ENCODE measurements around the gene CTNNA3. TPM values are rescaled to one million over a fixed set of nuclear protein-coding genes. Genes with fewer than 3 reads are reported as not detected.
A peak's percentile ranks its signal among the peaks of the same experiment; 100 is the strongest.

Gene CTNNA3
- total RNA-seq, 2 donors from 2014 or later, result 3.2 to 7.2 TPM

- no peak overlapping the region for H3K27ac ChIP-seq (ENCODE audit: low read depth, low read length)
- Mint-ChIP-seq H3K9me3 (no peaks in the 10 kb centered on the region), H3K36me3 (ENCODE audit: low read depth) (no peaks in the 10 kb centered on the region), H3K27me3 (ENCODE audit: insufficient read depth) (peaks cover 53% of the 10 kb centered on the region), H3K4me1 (peaks cover 4% of the 10 kb centered on the region), H3K4me3 (no peak overlapping the region), H3K27ac (no peak overlapping the region)
- no peaks in the 10 kb centered on the region for H3K36me3 ChIP-seq (ENCODE audit: control insufficient read depth, insufficient read depth, low read length)
- no peak overlapping the region for H3K9ac ChIP-seq (ENCODE audit: extremely low read depth, low read length, poor library complexity, severe bottlenecking)
- H3K4me3 ChIP-seq (ENCODE audit: low read length), result no peak overlapping the region
- peaks cover 44% of the 10 kb centered on the region for H3K27me3 ChIP-seq (ENCODE audit: control insufficient read depth, insufficient read depth, low read length, poor library complexity, severe bottlenecking)
- H3K9me3 ChIP-seq (ENCODE audit: control insufficient read depth, low read length), result no peaks in the 10 kb centered on the region
- no peak for DNase-seq
- 48 to 66% methylated on average over 3 to 9 of the region's 10 CpGs for WGBS, 2 experiments (ENCODE audit: insufficient coverage in 1 of 2, insufficient read length in 1 of 2)
- H3K4me1 ChIP-seq (ENCODE audit: control insufficient read depth, insufficient read depth, low read length), result no peaks in the 10 kb centered on the region
- no peak for TF ChIP-seq CTCF (conservative IDR thresholded peaks at IDR 0.05)
These were observed 771.2 kb downstream of the CTNNA3 start for GRCh38 chr10:66924674-66925345.

- no peaks in the 10 kb centered on the region for H3K9me3 Mint-ChIP-seq
- 94 to 100% methylated on average over 1 to 2 of the region's 2 CpGs for WGBS, 2 experiments (ENCODE audit: insufficient coverage in 1 of 2, insufficient read length in 1 of 2)
- no peak for DNase-seq
- no peaks in the 10 kb centered on the region for H3K27me3 ChIP-seq (ENCODE audit: control insufficient read depth, insufficient read depth, low read length, poor library complexity, severe bottlenecking)
- no peaks in the 10 kb centered on the region for H3K9me3 ChIP-seq (ENCODE audit: control insufficient read depth, low read length)
- no peak overlapping the region for H3K4me3 ChIP-seq (ENCODE audit: low read length)
- no peak for TF ChIP-seq CTCF (conservative IDR thresholded peaks at IDR 0.05)
- no peaks in the 10 kb centered on the region for H3K36me3 ChIP-seq (ENCODE audit: control insufficient read depth, insufficient read depth, low read length)
- H3K4me1 Mint-ChIP-seq, result no peaks in the 10 kb centered on the region
- H3K4me1 ChIP-seq (ENCODE audit: control insufficient read depth, insufficient read depth, low read length), result no peaks in the 10 kb centered on the region
- H3K4me3 Mint-ChIP-seq, result no peak overlapping the region
- H3K27ac Mint-ChIP-seq, result no peak overlapping the region
- no peak overlapping the region for H3K27ac ChIP-seq (ENCODE audit: low read depth, low read length)
- peaks cover 2% of the 10 kb centered on the region for H3K27me3 Mint-ChIP-seq (ENCODE audit: insufficient read depth)
- no peaks in the 10 kb centered on the region for H3K36me3 Mint-ChIP-seq (ENCODE audit: low read depth)
- H3K9ac ChIP-seq (ENCODE audit: extremely low read depth, low read length, poor library complexity, severe bottlenecking), result no peak overlapping the region
These were observed 776.7 kb downstream of the CTNNA3 start for GRCh38 chr10:66919248-66919647.

DNA sequence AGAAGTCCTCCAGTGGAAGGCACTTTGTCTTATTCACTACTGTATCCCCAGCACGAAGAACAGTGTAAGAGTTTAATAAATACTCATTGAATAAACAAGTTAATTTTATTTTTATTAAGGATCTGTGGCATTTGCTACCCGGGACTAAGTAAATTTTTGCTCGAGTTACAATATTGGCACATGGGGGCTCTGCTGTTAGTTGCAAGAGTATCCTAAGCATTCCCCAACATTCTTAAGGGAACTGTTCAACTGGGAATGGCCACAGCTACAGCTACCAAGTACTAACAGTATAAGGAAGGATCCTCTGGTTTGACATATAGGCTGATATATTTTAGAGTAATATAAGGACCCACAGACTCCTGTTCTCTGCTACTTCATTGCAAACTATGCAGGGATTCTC lies 778.9 kb downstream of the CTNNA3 start:
- Histone ChIP-seq H3K27ac (ENCODE audit: low read depth, low read length) (no peak overlapping the region), H3K27me3 (ENCODE audit: control insufficient read depth, insufficient read depth, low read length, poor library complexity, severe bottlenecking) (no peaks in the 10 kb centered on the region), H3K4me1 (ENCODE audit: control insufficient read depth, insufficient read depth, low read length) (no peaks in the 10 kb centered on the region), H3K36me3 (ENCODE audit: control insufficient read depth, insufficient read depth, low read length) (no peaks in the 10 kb centered on the region), H3K9me3 (ENCODE audit: control insufficient read depth, low read length) (no peaks in the 10 kb centered on the region), H3K9ac (ENCODE audit: extremely low read depth, low read length, poor library complexity, severe bottlenecking) (no peak overlapping the region), H3K4me3 (ENCODE audit: low read length) (no peak overlapping the region)
- Mint-ChIP-seq H3K27me3 (ENCODE audit: insufficient read depth) (no peaks in the 10 kb centered on the region), H3K4me1 (no peaks in the 10 kb centered on the region), H3K27ac (no peak overlapping the region), H3K4me3 (no peak overlapping the region), H3K36me3 (ENCODE audit: low read depth) (no peaks in the 10 kb centered on the region), H3K9me3 (no peaks in the 10 kb centered on the region)
- DNase-seq, result no peak
- 63% methylated on average over 2 of the region's 3 CpGs; no CpG with 5 or more reads in 1 of the 2 experiments for WGBS, 2 experiments (ENCODE audit: insufficient coverage in 1 of 2, insufficient read length in 1 of 2)
- peak; percentile 56 for TF ChIP-seq CTCF (conservative IDR thresholded peaks at IDR 0.05)
